Retina (tissue), 1 donor: ENCODE data around the gene CCDC137.

Experiments
- DNase-seq: peaks from one replicate; pipeline ENCODE4 v3.0.0-alpha.2; 2016

Gene CCDC137

DNA sequence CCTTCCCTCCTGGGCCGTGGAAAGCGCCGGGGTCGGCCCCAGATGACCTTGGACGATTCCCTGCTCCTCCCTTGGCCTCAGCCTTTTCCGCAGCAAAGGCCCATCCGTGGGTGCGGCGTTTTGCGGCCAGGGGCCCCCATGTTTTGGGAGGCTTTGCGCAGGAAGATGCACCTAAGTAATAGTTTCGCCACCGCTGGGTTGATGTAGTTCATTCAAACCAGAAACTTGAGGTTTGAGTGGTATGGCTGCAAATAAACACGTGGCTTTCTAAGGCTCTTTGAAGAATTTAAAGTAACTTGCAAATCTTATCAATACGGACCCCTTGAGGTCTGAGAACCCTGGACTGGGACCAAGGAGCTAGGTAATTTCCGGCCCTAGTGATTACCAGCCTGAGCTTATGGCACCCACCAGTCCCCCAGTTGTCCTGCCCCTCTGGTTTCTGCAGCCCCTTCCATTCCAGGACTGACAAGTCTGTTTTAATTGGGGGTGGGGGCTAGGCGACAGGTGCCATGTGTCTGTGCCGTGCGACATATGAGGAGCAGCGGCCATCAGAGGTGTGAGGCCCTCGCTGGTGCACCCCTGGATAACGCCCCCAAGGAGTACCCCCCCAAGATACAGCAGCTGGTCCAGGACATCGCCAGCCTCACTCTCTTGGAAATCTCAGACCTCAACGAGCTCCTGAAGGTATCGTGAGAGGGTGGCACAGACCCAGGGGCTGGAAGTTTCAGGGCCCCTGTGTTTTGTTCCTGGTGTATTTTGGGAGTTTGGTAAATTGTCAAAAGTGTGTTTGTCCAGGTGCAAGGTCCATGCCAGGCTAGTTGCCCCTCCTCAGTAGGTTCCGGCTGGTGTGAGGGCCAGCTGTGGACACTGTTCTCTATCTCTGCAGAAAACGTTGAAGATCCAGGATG is 37.5 kb downstream of the CCDC137 start:
- no peak for DNase-seq

DNA sequence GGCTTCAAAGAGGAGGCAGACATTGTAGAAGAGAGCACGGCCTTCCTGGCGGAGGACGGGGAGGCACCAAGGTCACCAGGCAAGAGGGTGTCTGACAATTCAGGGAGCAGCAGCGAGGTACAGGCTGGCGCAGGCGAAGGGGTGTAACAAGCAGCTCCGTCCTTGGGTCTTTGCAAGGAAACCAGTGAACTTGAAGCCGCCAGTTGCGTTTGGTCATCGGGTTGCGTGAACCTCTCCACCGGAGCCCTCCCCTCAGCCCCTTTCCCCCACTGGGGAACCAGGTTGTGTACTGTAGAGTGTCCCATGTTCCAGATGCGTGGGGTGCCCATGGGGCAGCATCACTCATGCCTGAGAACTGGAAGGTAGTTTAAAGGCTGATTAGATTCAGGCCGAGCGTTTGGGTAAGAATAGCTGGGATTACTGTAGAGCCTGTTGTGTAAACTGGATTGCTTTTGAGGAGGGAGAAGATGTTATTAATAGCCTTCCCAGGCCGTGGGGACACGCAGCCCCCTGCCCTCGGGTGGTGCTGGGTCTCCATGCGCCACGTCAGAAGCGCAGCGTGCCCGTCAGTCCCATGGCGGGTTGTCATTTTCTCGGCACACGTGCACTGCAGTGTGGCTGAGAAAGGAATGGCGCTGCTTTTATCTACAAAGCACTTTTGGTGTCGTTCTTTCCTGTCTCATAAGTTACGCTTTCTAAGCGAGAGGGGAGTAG is 39.1 kb downstream of the CCDC137 start:
- no peak for DNase-seq

DNA sequence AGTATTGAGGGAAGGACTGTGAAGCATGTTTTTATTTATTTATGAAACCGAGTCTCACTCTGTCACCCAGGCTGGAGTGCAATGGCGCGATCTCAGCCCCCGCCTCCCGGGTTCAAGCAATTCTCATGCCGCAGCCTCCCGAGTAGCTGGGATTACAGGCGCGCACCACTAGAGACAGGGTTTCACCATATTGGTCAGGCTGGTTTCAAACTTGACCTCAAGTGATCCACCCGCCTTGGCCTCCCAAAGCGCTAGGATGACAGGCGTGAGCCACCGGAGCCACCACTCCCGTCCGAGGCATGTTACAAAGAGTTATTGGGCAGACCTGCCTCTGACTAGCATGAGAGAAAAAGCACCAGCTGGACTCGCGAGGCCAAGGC is 39.7 kb downstream of the CCDC137 start:
- DNase-seq = no peak

DNA sequence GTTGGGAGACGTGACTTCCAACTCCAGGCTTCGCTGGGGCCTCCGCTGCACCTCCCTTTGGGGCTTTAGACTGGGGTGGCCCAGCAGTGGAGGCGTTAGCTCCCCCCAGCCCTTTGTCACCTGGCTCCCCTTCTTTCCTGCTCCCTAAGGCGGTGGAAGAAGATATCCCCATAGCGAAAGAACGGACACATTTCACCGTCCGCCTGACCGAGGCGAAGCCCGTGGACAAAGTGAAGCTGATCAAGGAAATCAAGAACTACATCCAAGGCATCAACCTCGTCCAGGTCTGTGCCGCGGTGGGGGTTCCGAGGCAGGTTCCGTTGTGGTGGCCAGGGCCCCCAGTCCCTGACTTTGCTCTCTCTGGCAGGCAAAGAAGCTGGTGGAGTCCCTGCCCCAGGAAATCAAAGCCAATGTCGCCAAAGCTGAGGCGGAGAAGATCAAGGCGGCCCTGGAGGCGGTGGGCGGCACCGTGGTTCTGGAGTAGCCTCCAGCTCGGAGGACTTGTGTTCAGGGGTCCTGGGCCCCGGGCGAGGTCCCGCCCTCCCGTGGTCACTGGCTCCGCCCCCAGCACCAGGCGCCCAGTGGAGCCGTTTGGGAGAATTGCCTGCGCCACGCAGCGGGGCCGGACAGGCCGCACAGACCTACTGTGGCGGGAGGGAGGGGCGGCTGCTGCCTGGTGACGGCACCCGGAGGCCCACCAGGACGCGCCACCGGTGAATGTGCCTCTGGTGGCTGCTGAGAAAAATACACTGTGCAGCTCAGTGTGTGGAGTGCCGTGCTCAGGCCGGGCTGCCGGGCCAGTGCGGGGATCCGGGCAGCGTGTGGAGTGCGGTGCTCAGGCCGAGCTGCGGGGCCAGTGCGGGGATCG is 40.5 kb downstream of the CCDC137 start:
- no peak for DNase-seq

DNA sequence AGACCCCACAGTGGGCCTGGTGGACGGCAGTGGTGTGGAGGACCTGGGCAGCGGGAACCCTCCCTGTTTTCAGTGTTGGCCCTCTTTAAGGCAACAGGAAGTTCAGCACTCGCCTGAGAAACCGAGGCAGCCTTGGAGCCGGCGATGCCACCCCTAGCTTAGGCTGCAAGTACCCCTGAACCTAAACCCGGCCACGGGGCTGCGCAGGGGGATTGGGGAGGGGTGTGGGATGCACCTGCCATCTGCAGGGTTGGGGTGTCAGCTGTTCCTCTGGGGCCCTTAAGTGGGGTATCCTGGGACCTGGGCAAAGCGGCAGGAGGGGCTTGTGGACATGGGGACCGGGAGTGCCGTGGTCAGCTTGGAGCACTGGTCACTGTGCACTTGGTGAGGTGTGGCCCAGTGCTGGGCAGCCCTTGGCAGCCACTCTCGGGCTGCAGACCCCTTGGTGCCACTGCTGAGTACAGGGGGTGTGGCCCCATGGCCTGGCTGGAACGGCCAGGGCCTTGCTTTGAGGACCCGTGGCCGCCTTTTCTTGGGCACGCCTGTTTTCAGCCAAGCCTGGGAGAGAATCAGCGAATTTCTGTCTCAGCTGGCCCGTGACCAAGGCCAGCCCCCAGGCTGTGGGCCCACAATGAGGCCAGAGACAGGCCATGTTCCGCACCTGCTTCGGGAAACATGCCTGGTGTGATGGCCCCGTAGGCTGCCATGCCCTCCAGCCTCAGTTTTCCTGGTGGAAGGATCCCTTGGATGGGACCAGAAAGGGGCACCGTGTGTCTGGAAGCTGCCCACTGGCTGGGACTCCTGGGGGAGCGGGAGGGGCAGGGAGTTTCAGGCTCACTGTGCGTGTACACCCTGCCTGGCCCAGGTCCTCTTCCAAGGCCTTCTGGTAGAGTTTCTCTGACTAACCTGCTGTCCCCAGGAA is 41.4 kb downstream of the CCDC137 start:
- DNase-seq = no peak

DNA sequence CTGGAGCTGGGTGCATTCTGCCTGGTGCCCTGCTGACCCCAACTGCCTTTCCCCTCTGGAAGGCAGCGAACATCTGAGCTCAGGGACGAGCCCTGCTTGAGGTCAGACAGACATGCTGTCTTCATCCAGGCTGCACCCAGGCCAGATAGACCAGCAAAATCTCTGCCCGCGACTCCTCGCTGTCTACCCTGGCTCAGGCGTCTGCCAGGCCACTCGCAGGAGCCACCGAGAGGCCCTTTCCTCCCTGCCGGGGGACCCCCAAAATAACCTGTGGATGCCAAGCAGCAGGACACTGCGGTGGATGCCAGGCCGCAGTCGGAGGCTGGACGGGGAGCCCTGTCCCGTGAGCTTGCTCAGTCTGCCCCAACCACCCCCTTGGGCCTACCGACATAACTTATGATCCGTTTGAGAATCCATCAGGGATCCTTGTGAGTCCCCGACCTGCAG is 42.2 kb downstream of the CCDC137 start:
- DNase-seq = no peak

DNA sequence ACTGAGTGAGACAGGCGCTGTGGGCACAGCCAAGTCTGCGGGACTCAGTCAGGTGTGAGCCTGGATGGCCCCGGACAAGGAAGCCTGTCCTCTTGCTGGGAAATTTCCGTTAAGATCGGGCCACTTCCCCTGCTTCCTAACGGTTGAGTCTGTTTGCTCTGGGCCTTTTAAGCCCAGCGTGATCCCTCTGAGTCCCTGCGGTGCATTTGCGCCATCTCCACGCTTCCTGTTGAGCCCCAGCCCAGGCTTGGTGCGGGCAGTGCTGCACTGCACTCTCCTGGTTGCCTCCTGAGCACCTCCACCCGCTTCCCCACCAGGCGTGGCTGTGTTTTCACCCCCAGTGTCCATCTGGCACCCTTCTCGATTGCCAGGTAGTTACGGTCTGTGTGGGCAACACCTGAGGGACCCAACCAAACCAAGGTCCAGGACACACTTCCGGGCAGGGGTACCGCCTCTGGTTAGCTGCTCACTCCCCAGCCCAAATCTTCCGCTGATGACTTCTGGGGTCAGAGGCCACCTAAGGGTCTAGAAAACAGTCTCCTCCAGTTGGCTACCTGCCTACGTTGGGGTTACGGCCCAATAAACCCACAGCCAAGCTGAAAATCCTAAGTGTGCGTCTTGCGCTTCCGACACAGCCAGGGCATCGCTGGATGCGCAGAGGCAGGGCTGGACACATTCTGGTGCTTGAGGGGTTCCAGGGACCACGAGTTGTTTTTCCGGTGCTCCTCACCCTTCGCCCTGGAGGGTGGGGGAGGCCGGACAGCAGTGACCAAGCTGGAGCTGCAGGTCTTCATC is 44.2 kb downstream of the CCDC137 start:
- DNase-seq = peak; percentile 46

DNA sequence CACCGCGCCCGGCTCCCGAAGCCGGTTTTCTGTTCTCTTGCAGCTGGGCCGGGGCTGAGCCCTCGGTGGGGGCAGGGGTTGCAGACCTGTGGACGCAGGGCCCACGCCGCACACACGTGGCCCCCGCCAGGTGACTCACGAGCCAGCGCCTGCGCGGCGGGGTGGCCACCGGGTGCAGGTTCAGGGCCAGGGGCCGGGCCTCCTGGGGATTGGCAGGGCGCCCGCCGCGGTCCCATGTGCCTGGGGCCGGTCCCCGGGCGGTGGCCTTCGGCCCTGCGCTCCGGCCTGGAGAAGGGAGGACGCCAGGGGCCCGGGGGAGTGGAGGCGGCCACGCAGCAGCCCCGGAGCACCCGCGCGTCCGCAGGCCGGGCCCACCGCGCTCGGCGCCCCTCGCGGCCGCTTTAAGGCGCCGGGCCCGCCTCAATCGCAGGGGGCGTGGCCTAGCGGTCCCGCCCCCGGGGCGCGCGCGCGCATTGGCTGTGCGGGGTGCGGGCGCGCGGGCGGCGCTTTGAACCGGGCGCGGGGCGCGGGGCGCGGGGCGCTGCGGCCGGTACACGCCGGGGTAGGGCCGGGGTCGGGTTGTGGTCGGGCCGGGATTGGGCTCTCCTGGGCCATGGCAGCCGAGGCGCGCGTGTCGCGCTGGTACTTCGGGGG is 45.4 kb downstream of the CCDC137 start, which contains the start of gene SLC25A10:
SLC25A10 (plus strand) TSS at position 471 of the 654 bp plus-strand sequence; CDS start at position 614, 143 bp downstream.
- DNase-seq = peak; percentile 80

DNA sequence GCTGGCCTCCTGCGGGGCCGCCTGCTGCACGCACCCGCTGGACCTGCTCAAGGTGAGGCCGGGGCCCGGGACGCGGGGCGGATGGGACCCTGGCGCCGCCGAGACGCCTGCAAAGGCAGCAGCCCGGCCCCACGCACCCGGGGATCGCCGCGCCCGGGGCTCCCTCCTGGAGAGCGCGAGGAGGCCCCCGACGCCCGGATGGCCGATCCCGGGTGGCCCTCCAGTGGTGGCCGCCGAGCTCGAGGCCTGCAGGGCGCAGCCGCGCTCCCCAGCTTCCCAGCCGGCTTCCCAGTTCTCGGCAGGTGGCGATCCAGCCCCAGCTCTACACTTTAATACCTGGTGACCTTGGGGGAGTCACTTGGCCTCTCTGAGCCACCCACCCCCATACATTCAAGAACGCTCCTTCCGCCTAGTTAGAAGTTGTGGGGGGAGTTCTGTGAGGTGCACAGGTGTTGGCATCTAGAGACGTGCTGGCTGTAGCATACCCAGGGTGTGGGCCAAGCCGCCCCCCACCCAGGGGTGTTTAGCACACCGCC is 46.0 kb downstream of the CCDC137 start:
- no peak for DNase-seq

DNA sequence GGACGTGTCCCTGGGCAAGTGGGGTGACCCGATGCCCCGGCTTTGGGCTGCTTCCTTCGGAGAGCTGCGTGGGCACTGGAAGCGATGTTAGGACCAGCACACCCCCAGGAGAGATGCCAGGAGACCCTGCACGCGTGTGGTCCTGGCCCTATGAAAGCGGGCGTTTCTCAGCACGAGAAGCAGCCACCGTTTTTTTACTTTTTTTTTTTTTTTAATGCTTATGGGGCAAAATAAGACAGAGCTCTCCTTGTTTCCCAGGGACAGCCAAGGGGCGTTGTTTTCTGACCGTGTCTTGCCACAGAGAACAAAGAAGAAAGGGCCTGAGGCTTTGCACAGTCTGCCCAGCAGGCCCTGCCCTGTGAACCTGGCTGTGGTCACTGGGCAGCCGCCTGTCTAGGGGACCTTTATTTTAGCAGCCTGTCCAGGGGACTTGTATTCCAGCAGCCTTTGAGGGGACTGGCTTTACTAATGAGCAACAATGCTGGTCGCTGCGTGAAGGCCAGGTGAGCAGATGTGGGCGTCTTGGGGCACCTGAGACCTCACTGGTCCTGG is 46.5 kb downstream of the CCDC137 start:
- DNase-seq = peak; percentile 68

DNA sequence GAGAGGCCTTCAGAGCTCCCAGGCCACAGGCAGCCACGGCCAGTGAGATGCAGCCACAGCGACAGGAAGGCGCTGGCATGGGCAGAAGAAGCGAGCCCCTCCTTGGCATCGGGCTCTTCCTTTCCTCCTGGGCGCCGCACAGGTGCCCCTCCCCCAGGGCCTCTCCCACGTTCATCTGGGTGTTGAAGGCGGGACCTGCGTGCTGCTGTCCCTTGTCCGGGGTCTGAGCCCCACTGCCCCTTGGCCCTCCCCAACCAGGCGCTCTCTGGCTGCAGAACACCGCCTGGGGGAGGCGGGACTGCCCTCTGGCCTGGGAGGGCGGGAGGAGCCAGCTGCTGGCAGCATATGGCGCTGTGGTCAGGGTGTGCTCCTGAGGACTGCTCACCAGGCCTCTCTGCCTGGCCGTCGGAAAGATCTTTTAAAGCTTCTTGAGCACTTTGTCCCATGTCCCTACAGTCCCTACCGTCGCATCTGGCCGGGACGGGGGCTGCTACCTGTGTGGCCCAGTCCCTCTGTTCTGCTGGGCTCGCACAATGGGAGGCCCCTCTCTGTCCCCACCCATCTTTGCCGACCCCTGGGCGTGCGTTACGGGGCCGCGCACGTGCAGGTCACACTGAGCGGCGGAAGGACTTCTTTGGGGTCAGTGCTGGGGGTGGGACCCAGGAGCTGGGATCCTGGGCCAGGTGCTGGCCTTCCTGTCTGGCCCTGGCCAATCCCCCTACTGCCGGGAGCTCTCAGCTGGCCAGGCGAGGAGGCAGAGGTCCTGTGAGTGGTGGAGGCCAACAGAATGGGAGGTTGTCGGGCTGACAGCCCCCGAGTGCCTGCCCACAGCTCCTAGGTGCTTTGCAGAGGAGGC is 47.2 kb downstream of the CCDC137 start:
- DNase-seq = peak; percentile 61

DNA sequence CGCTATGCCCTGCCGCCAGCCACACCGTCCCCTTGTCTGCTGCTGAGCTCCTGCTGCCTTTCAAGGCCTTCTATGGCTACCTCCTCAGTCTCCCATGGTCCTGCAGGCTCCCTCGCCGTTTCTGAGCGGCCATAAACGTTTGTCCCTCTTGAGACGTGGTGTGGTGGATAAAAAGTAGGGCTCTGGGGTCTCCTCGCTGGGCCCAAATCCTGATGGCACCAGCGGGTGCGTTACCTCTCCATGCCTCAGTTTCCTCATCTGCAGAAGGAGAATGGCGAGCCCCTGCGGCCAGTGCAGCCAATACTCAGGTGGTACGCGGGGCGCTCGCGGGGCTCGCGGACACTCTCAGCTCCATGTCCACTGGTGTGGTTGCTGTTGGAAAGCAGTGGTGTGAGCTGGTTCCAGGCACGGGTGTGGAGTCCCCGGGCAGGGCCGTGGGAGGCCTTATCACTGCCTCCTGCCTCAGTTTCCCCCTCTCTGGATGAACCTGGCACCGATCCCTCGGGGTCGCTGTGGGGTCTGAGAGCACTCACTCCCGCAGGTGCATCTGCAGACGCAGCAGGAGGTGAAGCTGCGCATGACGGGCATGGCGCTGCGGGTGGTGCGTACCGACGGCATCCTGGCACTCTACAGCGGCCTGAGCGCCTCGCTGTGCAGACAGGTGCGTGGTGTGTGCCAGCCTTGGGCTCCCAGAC is 48.0 kb downstream of the CCDC137 start:
- no peak for DNase-seq

DNA sequence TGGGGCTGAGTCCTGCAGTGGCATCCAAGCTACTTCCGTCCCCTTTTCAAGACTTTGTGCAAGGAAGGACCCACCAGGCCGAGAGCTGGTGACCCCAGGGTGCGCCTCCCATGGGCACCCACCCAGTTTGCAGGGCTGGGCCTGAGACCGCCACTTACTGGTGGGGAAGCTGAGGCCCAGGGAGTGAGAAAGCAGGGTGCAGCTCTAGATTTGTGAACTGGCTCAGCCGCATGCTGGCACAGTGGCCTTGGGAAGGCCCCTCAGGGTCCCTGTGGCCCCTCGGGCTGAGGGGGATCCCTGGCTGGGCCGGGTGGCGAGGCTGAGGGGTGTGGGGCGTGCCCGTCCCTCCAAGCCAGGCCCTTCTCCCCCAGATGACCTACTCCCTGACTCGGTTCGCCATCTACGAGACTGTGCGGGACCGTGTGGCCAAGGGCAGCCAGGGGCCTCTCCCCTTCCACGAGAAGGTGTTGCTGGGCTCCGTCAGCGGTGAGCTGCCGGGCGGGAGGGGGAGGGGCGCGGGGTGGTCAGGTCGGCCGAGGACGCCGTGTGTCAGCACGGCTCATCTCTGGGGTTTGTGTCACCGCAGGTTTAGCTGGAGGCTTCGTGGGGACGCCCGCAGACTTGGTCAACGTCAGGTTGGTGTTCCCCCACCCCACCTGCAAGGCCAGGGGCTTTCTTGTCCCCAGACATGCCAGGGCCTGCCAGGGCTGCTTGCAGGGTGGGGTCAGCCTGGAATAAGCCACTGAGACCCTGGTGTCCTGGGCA is 48.8 kb downstream of the CCDC137 start:
- no peak for DNase-seq

DNA sequence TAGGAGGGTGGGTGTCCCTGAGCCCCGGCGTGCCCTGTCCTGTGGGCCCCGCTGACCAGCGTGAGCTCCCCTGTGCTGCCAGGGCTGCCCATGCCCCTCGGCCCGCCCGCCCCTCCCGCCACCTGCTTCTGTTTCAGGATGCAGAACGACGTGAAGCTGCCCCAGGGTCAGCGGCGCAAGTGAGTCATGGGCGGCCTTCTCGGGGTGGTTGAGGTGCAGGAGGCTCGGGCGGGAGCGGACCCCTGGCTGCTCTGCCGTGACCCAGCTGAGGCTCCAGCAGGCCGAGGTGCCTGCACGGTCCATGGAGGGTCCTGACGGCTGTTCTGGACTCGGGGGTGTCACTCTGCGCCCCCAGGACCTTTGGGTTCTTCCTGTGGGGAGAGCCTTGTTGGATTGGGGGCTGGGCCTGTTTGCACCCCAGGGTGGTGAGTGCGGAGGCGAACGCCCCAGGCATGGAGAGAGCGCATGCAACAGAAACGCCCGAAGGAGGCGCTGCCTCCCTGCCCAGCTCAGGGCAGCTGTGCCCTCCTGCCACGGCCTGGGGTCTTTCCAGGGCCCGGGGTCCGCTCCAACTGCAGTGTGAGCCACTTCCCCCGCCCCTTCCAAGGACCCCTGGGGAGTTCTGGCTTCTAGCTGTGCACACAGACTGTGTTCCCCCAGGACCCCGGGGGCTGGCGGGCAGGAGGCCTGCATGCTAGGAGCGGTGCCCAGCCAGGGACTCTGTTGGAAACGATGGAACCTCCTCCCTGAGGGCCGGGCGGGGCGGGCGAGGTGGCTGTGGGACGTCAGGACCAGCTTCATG is 49.5 kb downstream of the CCDC137 start:
- no peak for DNase-seq

DNA sequence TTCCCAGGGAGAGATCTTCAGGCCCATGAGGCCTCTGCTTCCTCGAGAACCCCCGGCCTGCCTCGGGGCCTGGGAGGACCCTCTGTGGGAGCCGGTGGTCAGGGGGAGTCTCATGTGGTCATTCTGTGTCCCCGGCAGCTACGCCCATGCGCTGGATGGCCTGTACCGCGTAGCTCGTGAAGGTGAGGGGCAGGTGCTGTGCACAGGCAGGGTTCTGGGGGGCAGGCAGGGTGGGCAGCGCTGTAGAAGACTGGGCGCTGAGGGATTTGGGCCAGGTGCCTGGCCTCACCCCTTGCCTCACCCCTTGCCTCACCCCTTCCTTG is 50.1 kb downstream of the CCDC137 start:
- no peak for DNase-seq

DNA sequence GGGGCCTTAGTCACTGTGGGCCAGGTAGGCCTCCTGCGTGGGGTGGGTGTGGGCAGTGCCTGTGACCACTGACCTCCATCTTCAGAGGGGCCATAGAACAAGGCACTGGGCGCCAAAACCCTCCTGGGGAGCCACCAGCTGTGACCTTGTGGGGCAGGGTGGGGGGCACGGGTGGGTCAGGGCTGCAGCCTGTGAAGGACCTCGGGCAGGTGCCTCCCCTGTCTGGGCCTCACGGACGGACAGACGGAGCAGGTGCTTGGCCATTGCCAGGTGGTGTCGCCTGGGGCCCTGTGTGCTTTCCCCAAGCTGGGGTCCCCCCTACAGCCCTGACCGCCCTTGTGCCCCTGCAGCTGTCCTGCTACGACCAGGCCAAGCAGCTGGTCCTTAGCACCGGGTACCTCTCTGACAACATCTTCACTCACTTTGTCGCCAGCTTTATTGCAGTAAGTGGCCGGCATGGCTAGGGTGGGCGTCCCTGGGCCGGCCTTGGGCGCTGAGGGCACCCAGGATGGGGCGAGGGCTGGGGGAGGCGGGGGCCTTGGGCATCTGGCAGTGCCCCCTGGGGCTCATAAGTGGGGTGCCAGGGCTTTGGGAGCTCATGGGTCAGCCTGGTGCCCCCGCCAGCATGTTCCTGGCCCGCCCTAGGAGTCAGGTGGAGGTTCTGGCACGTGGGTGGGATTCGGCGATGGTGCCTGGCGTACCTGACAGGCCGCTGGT is 50.7 kb downstream of the CCDC137 start:
- DNase-seq = no peak
